Left ventricle myocardium inferior (tissue), 1 donor: ENCODE data around the gene AUP1. TPM values are rescaled to one million over a fixed set of nuclear protein-coding genes. Genes with fewer than 3 reads are reported as not detected.

Experiments
- DNase-seq: peaks from one replicate; pipeline ENCODE4 v3.0.0-alpha.2; 2020
- H3K27ac ChIP-seq: fragments of 200-600 bp; replicated peaks from 2 replicates; pipeline ENCODE4 v1.8.0; 2021
- H3K27me3 ChIP-seq: fragments of 200-600 bp; 2 replicates; pipeline ENCODE4 v1.8.0; 2021; ENCODE audit warnings: low read depth
- H3K36me3 ChIP-seq: fragments of 200-600 bp; 2 replicates; pipeline ENCODE4 v1.8.0; 2021
- H3K4me1 ChIP-seq: fragments of 200-600 bp; 2 replicates; pipeline ENCODE4 v1.8.0; 2021
- H3K4me3 ChIP-seq: fragments of 200-600 bp; 2 replicates; pipeline ENCODE4 v1.8.0; 2021; ENCODE audit warnings: mild to moderate bottlenecking, moderate library complexity
- H3K9me3 ChIP-seq: fragments of 200-600 bp; replicated peaks from 2 replicates; pipeline ENCODE4 v1.8.0; 2021
- intact Hi-C: fragments of 100-400 bp; cut with micrococcal nuclease; formaldehyde crosslinking; loops from one replicate; pipeline ENCODE4 v1.11.0; 2022
- total RNA-seq: library from RNA; stranded (reverse); fragmentation: NEBNext Ultra II Directional; extraction: Animal tissue kit (Norgen Biotek cat#: 25700); gene quantifications from one replicate; pipeline ENCODE4 v1.2.1, GENCODE V29; 2021
- TF ChIP-seq, protein P1 (sequence below): fragments of 200-600 bp; IDR thresholded peaks from 2 replicates; pipeline ENCODE4 v1.8.0; 2021; ENCODE audit warnings: antibody characterized with exemption, mild to moderate bottlenecking, borderline replicate concordance
- donor health status: DM: no; HTN: yes; CAD: no; lungs with severe emphysema.

The AUP1 gene
- total RNA-seq, 1 donor from 2014 or later: 46.9 TPM

- no peaks in the 10 kb centered on the region for H3K9me3 ChIP-seq
- TF ChIP-seq, protein P1, sequence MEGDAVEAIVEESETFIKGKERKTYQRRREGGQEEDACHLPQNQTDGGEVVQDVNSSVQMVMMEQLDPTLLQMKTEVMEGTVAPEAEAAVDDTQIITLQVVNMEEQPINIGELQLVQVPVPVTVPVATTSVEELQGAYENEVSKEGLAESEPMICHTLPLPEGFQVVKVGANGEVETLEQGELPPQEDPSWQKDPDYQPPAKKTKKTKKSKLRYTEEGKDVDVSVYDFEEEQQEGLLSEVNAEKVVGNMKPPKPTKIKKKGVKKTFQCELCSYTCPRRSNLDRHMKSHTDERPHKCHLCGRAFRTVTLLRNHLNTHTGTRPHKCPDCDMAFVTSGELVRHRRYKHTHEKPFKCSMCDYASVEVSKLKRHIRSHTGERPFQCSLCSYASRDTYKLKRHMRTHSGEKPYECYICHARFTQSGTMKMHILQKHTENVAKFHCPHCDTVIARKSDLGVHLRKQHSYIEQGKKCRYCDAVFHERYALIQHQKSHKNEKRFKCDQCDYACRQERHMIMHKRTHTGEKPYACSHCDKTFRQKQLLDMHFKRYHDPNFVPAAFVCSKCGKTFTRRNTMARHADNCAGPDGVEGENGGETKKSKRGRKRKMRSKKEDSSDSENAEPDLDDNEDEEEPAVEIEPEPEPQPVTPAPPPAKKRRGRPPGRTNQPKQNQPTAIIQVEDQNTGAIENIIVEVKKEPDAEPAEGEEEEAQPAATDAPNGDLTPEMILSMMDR: no peak
- peak overlapping the region; percentile 78 for H3K4me3 ChIP-seq
- intact Hi-C loops: no loop called here
- peaks cover 35% of the 10 kb centered on the region for H3K27me3 ChIP-seq
- peaks cover 39% of the 10 kb centered on the region for H3K4me1 ChIP-seq
- H3K27ac ChIP-seq: peak overlapping the region; percentile 87
- no peak for DNase-seq
- no peaks in the 10 kb centered on the region for H3K36me3 ChIP-seq
These were observed 26.2 kb upstream of the AUP1 start for GRCh38 chr2:74555610-74556103.

- DNase-seq: peak; percentile 38
- peak overlapping the region; percentile 87 for H3K27ac ChIP-seq
These were observed 25.5 kb upstream of the AUP1 start for GRCh38 chr2:74554820-74555531.

GRCh38 chr2:74553892-74554819, 24.6 kb upstream of the AUP1 start, which contains the start of the genes DOK1 and LOXL3:
TSS of gene DOK1 (plus strand) at chr2:74554720. CDS start at chr2:74554755, 35 bp downstream.
TSS of gene LOXL3 (minus strand) at chr2:74553942. CDS start at chr2:74552634, 1,308 bp downstream.
- H3K9me3 ChIP-seq: no peaks in the 10 kb centered on the region
- intact Hi-C loops: no loop called here
- peaks cover 37% of the 10 kb centered on the region for H3K27me3 ChIP-seq
- peaks cover 49% of the 10 kb centered on the region for H3K4me1 ChIP-seq
- H3K4me3 ChIP-seq: peak within 1 kb of the TSS; percentile 78
- peak; percentile 91 for DNase-seq
- peak within 1 kb of the TSS; percentile 87 for H3K27ac ChIP-seq
- TF ChIP-seq, protein P1: no peak
- H3K36me3 ChIP-seq: no peaks in the 10 kb centered on the region

More at GRCh38 chr2:74554820-74555531, 25.5 kb upstream of the AUP1 start:
- H3K36me3 ChIP-seq: no peaks in the 10 kb centered on the region
- H3K9me3 ChIP-seq: no peaks in the 10 kb centered on the region
- peak overlapping the region; percentile 78 for H3K4me3 ChIP-seq
- peaks cover 41% of the 10 kb centered on the region for H3K4me1 ChIP-seq
- TF ChIP-seq, protein P1: no peak
- H3K27me3 ChIP-seq: peaks cover 35% of the 10 kb centered on the region
- intact Hi-C loops: no loop called here

- intact Hi-C loops: no loop called here
- H3K4me3 ChIP-seq: peak overlapping the region; percentile 78
- peaks cover 37% of the 10 kb centered on the region for H3K27me3 ChIP-seq
- H3K9me3 ChIP-seq: no peaks in the 10 kb centered on the region
- TF ChIP-seq, protein P1: no peak
- H3K27ac ChIP-seq: peak overlapping the region; percentile 87
- no peaks in the 10 kb centered on the region for H3K36me3 ChIP-seq
- peaks cover 59% of the 10 kb centered on the region for H3K4me1 ChIP-seq
- no peak for DNase-seq
These were observed 23.7 kb upstream of the AUP1 start for GRCh38 chr2:74552914-74553811.
